HUES6 (cell line): Measurements from ENCODE around the gene TUBA1C.
"Not testable (repeated sequence)": the region's sequence is repeated elsewhere in the genome, so short reads cannot be mapped to it uniquely, and the experiment has no call there.

Experiments used
- H3K27ac ChIP-seq: 2 replicates; pipeline ENCODE4 v1.7.0; 2013; ENCODE audit warnings: low read depth, mild to moderate bottlenecking, low read length, inconsistent platforms
- H3K27me3 ChIP-seq: 2 replicates; pipeline ENCODE4 v1.6.1; 2013; ENCODE audit warnings: low read length; ENCODE audit not compliant: control insufficient read depth, insufficient read depth
- H3K36me3 ChIP-seq: 2 replicates; pipeline ENCODE4 v1.6.1; 2013; ENCODE audit warnings: low read length; ENCODE audit not compliant: control insufficient read depth, insufficient read depth
- H3K4me1 ChIP-seq: 2 replicates; pipeline ENCODE4 v1.6.1; 2013; ENCODE audit warnings: low read length; ENCODE audit not compliant: control insufficient read depth, insufficient read depth
- H3K4me3 ChIP-seq: 2 replicates; pipeline ENCODE4 v1.5.1; 2013; ENCODE audit warnings: low read depth, low read length
- H3K9ac ChIP-seq: one replicate; pipeline ENCODE4 v1.6.1; 2013; ENCODE audit warnings: mild to moderate bottlenecking, low read length
- H3K9me3 ChIP-seq: 2 replicates; pipeline ENCODE4 v1.6.1; 2013; ENCODE audit warnings: low read depth, low read length; ENCODE audit not compliant: control insufficient read depth, insufficient read depth

TUBA1C gene

DNA sequence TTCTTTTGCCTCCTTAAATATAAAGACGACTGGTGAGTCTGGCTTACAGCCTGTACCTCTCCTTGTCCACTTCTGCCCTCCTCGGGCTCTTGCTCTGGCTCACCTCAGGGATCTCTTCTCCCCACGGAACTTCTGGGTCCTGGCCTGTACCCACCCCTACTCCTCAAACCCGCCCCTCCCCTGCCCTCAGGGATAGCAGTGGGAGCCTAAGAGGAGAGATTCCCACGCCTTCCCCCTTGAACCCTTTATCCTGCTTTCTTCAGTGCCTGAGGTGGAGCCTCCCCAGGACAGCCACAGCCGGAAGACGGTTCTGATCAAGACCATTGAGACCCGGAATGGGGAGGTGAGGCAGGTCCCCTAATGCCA, 32.8 kb downstream of the TUBA1C start:
- Histone ChIP-seq H3K27ac (no peak overlapping the region), H3K4me1 (peaks cover 39% of the 10 kb centered on the region), H3K36me3 (no peaks in the 10 kb centered on the region), H3K27me3 (peaks cover 68% of the 10 kb centered on the region), H3K4me3 (peak overlapping the region; percentile 60), H3K9ac (no peak overlapping the region), H3K9me3 (no peaks in the 10 kb centered on the region)

DNA sequence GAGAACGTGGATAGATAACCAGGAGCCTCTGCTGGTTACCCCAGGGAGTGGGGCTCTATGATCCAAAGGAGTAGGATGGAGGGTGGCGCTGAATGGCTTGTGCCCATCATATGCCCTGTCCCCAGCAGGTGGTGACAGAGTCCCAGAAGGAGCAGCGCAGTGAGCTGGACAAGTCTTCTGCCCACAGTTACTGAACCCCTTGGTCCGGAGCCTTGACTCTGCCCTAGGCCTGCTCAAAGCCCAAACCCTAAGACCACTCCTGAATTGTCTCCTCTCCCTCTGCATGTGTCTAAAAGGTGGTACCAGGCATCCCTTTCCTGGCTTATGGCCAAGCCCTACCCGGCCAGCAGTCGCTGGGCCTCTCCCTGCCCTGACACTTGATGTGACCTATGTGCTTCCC, 33.3 kb downstream of the TUBA1C start:
- no peaks in the 10 kb centered on the region for H3K9me3 ChIP-seq
- H3K27ac ChIP-seq: no peak overlapping the region
- peaks cover 63% of the 10 kb centered on the region for H3K27me3 ChIP-seq
- H3K4me1 ChIP-seq: peaks cover 34% of the 10 kb centered on the region
- H3K4me3 ChIP-seq: no peak overlapping the region
- H3K9ac ChIP-seq: no peak overlapping the region
- no peaks in the 10 kb centered on the region for H3K36me3 ChIP-seq

DNA sequence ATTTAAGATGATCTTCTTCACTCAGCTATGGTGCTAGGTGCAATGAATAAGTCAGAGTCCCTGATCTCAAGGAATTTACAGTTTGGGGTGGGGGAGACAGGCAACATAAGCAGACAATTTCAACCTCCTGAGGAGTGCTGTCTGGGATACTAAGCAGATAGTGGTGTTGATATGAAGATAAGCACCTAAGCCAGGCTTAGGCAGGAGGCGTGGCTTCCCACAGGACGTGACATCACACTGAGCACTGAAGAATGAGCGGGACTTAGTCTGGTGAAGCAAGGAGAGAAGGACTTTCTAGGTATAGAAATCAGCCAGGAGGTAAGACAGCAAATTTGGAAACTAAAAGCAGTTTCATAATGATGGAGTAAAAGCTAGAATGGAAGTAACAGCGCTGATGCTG, 36.9 kb downstream of the TUBA1C start:
- Histone ChIP-seq H3K27ac (no peak overlapping the region), H3K9ac (no peak overlapping the region), H3K4me1 (peaks cover 5% of the 10 kb centered on the region; the same call in 1 of the 2 replicates), H3K4me3 (no peak overlapping the region), H3K36me3 (no peaks in the 10 kb centered on the region), H3K9me3 (no peaks in the 10 kb centered on the region), H3K27me3 (peaks cover 34% of the 10 kb centered on the region)

DNA sequence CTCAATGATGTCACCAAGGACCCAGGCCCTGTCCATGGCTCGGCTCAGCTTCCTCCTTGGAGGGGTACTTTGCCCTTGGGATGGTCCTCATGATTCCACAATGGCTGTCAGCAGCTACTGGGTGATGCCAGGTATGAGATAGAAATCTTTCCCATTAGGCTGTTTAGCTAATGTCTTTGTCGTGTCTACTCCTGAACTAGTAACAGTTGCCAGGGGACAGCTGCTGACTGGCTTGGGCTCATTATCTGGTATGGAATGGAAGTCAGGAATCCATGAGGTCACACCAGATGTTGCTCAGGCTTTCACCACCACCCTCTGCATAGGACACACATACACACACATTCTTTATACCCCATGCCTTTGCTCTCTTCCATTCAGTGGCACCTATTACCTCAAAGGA, 39.3 kb downstream of the TUBA1C start:
- Histone ChIP-seq H3K36me3 (no peaks in the 10 kb centered on the region), H3K4me1 (no peaks in the 10 kb centered on the region), H3K9ac (no peak overlapping the region), H3K27ac (no peak overlapping the region), H3K9me3 (no peaks in the 10 kb centered on the region), H3K4me3 (no peak overlapping the region), H3K27me3 (peaks cover 12% of the 10 kb centered on the region)

DNA sequence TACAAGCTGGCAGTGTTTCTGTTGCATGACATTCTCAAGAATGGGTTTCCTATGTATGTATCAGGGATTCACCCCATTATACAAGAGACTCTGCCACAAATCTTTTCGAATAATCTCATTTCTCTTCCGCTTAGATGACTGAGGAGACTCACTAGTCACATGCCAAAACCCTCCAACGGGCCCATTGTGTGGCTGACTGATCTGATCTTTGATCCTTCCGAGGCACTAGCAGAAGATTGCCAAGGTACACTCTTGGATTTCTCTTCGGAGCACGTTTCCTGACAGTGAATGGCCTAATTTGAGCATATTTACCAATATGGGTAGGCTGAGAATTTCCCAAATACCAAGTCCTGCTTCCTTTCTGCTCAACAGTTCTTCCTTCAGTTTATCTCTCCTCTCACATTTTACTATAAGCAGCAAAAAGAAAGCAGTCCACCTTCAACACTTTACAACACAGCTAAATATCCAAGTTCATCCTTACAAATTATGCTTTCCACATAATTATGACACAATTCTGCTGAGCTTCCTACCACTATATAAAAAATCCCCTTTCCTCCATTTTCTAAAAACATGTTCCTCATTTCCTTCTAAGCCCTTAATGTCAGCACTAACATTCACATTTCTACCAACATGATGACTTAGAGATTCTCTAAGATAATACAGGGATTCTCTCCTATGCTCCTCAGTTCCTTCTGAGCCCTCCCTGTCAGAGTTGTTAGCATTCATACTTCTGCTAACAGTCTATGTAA, 41.1 kb downstream of the TUBA1C start:
- H3K4me1 ChIP-seq: no peaks in the 10 kb centered on the region
- no peak overlapping the region for H3K4me3 ChIP-seq
- peaks cover 10% of the 10 kb centered on the region for H3K27me3 ChIP-seq
- H3K27ac ChIP-seq: no peak overlapping the region
- no peak overlapping the region for H3K9ac ChIP-seq
- no peaks in the 10 kb centered on the region for H3K36me3 ChIP-seq
- H3K9me3 ChIP-seq: no peaks in the 10 kb centered on the region

DNA sequence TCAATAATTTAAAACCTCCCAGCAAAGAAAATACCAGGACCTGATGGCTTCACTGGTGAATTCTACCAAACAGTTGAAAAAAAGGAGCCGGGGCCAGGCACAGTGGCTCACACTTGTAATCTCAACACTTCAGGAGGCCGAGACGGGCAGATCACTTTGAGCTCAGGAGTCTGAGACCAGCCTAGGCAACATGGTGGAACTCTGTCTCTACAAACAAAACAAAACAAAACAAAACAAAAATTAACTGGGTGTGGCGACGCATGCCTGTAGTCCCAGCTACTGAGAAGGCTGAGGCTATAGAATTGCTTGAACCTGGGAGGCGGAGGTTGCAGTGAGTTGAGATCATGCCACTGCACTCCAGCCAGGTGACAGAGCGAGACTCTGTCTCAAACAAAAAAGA, 44.5 kb downstream of the TUBA1C start:
- Histone ChIP-seq H3K36me3 (no peaks in the 10 kb centered on the region), H3K9ac (no peak overlapping the region), H3K27ac (no peak overlapping the region), H3K4me3 (no peak overlapping the region), H3K9me3 (no peaks in the 10 kb centered on the region), H3K27me3 (peaks cover 8% of the 10 kb centered on the region), H3K4me1 (no peaks in the 10 kb centered on the region)

DNA sequence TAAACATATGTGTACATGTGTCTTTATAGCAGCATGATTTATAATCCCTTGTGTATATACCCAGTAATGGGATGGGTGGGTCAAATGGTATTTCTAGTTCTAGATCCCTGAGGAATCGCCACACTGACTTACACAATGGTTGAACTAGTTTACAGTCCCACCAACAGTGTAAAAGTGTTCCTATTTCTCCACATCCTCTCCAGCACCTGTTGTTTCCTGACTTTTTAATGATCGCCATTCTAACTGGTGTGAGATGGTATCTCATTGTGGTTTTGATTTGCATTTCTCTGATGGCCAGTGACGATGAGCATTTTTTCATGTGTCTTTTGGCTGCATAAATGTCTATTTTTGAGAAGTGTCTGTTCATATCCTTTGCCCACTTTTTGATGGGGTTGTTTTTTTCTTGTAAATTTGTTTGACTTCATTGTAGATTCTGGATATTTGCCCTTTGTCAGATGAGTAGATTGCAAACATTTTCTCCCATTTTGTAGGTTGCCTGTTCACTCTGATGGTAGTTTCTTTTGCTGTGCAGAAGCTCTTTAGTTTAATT, 45.6 kb downstream of the TUBA1C start:
- not testable (repeated sequence) for H3K27ac ChIP-seq, H3K9ac ChIP-seq, H3K4me1 ChIP-seq, H3K9me3 ChIP-seq, H3K4me3 ChIP-seq, H3K27me3 ChIP-seq, H3K36me3 ChIP-seq

DNA sequence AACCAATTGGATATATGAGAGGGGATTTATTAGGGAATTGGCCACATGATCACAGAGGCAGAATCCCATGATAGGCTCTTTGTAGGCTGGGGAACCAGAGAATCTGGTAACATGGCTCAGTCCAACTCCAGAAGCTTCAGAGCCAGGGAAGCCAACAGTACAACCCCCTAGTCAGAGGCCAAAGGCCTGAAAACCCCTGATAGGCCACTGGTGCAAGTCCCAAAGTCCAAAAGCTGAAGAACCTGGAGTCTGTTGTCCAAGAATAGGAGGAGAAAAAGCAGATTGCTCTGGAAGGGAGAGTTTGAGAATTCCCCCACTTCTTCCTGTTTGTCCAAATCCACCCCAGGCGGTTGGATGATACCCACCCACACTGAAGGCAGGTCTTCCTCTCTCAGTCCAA, 49.9 kb downstream of the TUBA1C start:
- Histone ChIP-seq H3K9me3 (no peaks in the 10 kb centered on the region), H3K36me3 (no peaks in the 10 kb centered on the region), H3K27me3 (peaks cover 2% of the 10 kb centered on the region; the same call in 1 of the 2 replicates), H3K4me3 (no peak overlapping the region), H3K4me1 (no peaks in the 10 kb centered on the region), H3K27ac (no peak overlapping the region), H3K9ac (no peak overlapping the region)

DNA sequence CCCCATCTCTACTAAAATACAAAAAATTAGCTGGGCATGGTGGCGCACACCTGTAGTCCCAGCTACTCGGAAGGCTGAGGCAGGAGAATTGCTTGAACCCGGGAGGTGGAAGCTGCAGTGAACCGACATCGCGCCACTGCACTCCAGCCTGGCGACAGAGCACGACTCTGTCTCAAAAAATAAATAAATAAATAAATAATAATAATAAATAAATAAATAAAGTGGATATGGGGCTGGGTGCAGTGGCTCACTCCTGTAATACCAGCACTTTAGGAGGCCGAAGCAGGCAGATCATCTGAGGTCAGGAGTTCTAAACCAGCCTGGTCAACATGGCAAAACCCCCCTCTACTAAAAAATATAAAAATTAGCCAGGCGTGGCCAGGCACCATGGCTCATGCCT, 52.2 kb downstream of the TUBA1C start:
- not testable (repeated sequence) for H3K9me3 ChIP-seq, H3K4me3 ChIP-seq, H3K27me3 ChIP-seq, H3K36me3 ChIP-seq, H3K9ac ChIP-seq, H3K4me1 ChIP-seq, H3K27ac ChIP-seq

DNA sequence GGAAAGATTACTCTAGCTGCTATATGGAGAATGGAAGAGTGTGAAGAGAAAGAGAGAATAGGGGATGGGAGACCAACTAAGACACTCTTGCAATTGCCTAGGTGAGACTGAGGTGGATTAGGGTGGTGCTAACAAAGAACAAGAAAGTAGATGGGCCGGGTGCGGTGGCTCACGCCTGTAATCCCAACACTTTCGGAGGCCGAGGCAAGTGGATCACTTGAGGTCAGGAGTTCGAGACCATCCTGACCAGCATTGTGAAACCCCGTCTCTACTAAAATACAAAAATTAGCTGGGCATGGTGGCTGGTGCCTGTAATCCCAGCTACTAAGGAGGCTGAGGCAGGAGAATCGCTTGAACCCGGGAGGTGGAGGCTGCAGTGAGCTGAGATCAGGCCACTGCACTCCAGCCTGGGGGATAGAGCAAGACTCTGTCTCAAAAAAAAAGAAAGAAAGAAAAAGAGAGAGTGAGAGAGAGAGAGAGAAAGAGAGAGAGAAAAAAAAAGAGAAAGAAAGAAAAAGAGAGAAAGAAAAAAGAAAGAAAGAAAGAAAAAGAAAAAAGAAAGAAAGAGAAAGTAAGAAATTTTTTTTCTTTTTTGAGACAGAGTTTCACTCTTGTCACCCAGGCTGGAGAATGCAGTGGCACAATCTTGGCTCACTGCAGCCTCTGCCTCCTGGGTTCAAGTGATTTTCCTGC, 55.7 kb downstream of the TUBA1C start:
- not testable (repeated sequence) for H3K9ac ChIP-seq, H3K4me3 ChIP-seq, H3K9me3 ChIP-seq, H3K36me3 ChIP-seq, H3K4me1 ChIP-seq, H3K27ac ChIP-seq, H3K27me3 ChIP-seq

DNA sequence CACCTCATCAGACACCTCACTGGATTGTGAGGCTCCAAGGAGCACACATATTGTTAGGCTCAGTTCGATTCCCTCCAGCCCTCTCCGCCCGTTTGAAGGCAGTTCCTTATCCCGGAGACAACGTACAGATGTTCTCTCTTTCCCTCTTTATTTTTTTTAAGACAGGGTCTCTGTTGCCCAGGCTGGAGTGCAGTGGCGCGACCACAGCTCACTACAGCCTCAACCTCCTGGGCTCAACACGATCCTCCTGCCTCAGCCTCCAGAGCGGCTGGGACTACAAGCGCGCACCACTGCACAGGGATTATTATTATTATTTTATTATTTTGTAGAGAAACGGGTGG, 57.5 kb downstream of the TUBA1C start:
- peaks cover 2% of the 10 kb centered on the region; the same call in 1 of the 2 replicates for H3K27me3 ChIP-seq
- H3K36me3 ChIP-seq: peaks cover 24% of the 10 kb centered on the region
- H3K4me3 ChIP-seq: peak overlapping the region; percentile 97
- H3K4me1 ChIP-seq: peaks cover 9% of the 10 kb centered on the region; the same call in 1 of the 2 replicates
- no peaks in the 10 kb centered on the region for H3K9me3 ChIP-seq
- H3K27ac ChIP-seq: peak overlapping the region; percentile 1; the same call in 1 of the 2 replicates
- H3K9ac ChIP-seq: peak overlapping the region; percentile 77
